ENCODE results near the gene SERPINA12. TPM values are rescaled to one million over a fixed set of nuclear protein-coding genes. Genes with fewer than 3 reads are reported as not detected.

The SERPINA12 gene
- total and polyA plus RNA-seq, 4 donors = 0.28 TPM; not detected in 3

DNA sequence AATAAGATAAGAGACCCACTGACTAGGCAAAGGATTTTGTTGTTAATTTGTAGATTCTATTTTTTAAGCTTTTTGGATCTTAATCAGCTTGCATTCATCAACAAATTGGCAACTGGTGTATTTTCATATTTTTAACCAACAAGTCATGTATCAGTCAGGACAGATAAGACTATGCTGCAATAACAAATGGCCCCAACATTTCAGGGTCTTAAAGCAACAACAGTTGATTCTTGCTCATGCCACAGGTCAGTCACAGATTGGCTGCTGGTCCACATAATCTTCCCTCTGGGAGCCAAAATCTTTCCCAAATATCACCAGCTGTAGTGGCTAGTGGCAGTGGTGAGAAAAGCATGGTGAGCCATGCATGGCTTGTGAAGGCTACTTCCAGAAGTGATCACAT is 21.9 kb upstream of the SERPINA12 start (continued):
- no peak for TF ChIP-seq ZBTB33 (IDR thresholded peaks at IDR 0.05)
- TF ChIP-seq, protein P1, sequence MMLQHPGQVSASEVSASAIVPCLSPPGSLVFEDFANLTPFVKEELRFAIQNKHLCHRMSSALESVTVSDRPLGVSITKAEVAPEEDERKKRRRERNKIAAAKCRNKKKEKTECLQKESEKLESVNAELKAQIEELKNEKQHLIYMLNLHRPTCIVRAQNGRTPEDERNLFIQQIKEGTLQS (IDR thresholded peaks at IDR 0.05) = no peak
- no peak for TF ChIP-seq EGR1 (IDR thresholded peaks at IDR 0.05; ENCODE audit: low read depth in 2 of 2)

- H3K27ac ChIP-seq (ENCODE audit: low read depth in 1 of 2, low read length in 2 of 2) = no peak overlapping the region
- no peaks in the 10 kb centered on the region for H3K27me3 ChIP-seq (ENCODE audit: control insufficient read depth in 4 of 4, insufficient read depth in 4 of 4, low read length in 3 of 4)
- TF ChIP-seq JUND (IDR thresholded peaks at IDR 0.05) = no peak
- H3K9ac ChIP-seq (ENCODE audit: low read depth in 1 of 2, low read length in 2 of 2) = no peak overlapping the region
- H3K9me3 ChIP-seq (ENCODE audit: control insufficient read depth in 4 of 4, low read length in 3 of 4) = no peaks in the 10 kb centered on the region
- WGBS = 81% methylated on average over 3 of the region's 3 CpGs
- no peak for DNase-seq (ENCODE audit: low spot score)
- peaks cover 7 to 19% (median 17%) of the 10 kb centered on the region in 4 donors for H3K4me1 ChIP-seq (ENCODE audit: control insufficient read depth in 4 of 4, insufficient read depth in 4 of 4, low read length in 3 of 4)
- no peak overlapping the region for H3K4me3 ChIP-seq (ENCODE audit: low read depth in 1 of 3, low read length in 3 of 3)
- no peaks in the 10 kb centered on the region for H3K36me3 ChIP-seq (ENCODE audit: control insufficient read depth in 4 of 4, insufficient read depth in 3 of 4, low read depth in 1 of 4, low read length in 3 of 4)
These were observed 14.8 kb upstream of the SERPINA12 start for GRCh38 chr14:94524093-94524492.

GRCh38 chr14:94523265-94523664 is 14.0 kb upstream of the SERPINA12 start:
- TF ChIP-seq EGR1 (IDR thresholded peaks at IDR 0.05; ENCODE audit: low read depth in 2 of 2) = no peak
- no peak for TF ChIP-seq ZBTB33 (IDR thresholded peaks at IDR 0.05)
- TF ChIP-seq REST (IDR thresholded peaks at IDR 0.05) = no peak
- TF ChIP-seq NR2F2 (IDR thresholded peaks at IDR 0.05) = no peak
- TF ChIP-seq JUND (IDR thresholded peaks at IDR 0.05) = no peak
- TF ChIP-seq TAF1 (conservative IDR thresholded peaks at IDR 0.05) = no peak
- TF ChIP-seq SP1 (IDR thresholded peaks at IDR 0.05) = no peak
- TF ChIP-seq FOXA1 (IDR thresholded peaks at IDR 0.05) = no peak
- no peak for TF ChIP-seq RXRA (IDR thresholded peaks at IDR 0.05)
- TF ChIP-seq, protein P2, sequence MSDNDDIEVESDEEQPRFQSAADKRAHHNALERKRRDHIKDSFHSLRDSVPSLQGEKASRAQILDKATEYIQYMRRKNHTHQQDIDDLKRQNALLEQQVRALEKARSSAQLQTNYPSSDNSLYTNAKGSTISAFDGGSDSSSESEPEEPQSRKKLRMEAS (IDR thresholded peaks at IDR 0.05) = no peak
- TF ChIP-seq HNF4G (IDR thresholded peaks at IDR 0.05) = no peak
- TF ChIP-seq, protein P1 (IDR thresholded peaks at IDR 0.05) = no peak
- TF ChIP-seq GABPA (IDR thresholded peaks at IDR 0.05 in 1 of 2, conservative IDR thresholded peaks at IDR 0.05 in 1 of 2) = no peak
- TF ChIP-seq YY1 (IDR thresholded peaks at IDR 0.05) = no peak
- TF ChIP-seq FOXA2 (IDR thresholded peaks at IDR 0.05) = no peak
- TF ChIP-seq, protein P3, sequence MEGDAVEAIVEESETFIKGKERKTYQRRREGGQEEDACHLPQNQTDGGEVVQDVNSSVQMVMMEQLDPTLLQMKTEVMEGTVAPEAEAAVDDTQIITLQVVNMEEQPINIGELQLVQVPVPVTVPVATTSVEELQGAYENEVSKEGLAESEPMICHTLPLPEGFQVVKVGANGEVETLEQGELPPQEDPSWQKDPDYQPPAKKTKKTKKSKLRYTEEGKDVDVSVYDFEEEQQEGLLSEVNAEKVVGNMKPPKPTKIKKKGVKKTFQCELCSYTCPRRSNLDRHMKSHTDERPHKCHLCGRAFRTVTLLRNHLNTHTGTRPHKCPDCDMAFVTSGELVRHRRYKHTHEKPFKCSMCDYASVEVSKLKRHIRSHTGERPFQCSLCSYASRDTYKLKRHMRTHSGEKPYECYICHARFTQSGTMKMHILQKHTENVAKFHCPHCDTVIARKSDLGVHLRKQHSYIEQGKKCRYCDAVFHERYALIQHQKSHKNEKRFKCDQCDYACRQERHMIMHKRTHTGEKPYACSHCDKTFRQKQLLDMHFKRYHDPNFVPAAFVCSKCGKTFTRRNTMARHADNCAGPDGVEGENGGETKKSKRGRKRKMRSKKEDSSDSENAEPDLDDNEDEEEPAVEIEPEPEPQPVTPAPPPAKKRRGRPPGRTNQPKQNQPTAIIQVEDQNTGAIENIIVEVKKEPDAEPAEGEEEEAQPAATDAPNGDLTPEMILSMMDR (IDR thresholded peaks at IDR 0.05; ENCODE audit: low read depth, low read length, missing input control) = no peak
- no peak for TF ChIP-seq HNF4A (conservative IDR thresholded peaks at IDR 0.05)
- TF ChIP-seq RAD21 (IDR thresholded peaks at IDR 0.05) = no peak
- peaks cover 7 to 23% (median 18%) of the 10 kb centered on the region in 4 donors for H3K4me1 ChIP-seq (ENCODE audit: control insufficient read depth in 4 of 4, insufficient read depth in 4 of 4, low read length in 3 of 4)
- H3K9ac ChIP-seq (ENCODE audit: low read depth in 1 of 2, low read length in 2 of 2) = no peak overlapping the region
- no peaks in the 10 kb centered on the region for H3K27me3 ChIP-seq (ENCODE audit: control insufficient read depth in 4 of 4, insufficient read depth in 4 of 4, low read length in 3 of 4)
- H3K9me3 ChIP-seq (ENCODE audit: control insufficient read depth in 4 of 4, low read length in 3 of 4) = no peaks in the 10 kb centered on the region
- H3K4me3 ChIP-seq (ENCODE audit: low read depth in 1 of 3, low read length in 3 of 3) = no peak overlapping the region
- no peaks in the 10 kb centered on the region for H3K36me3 ChIP-seq (ENCODE audit: control insufficient read depth in 4 of 4, insufficient read depth in 3 of 4, low read depth in 1 of 4, low read length in 3 of 4)
- no peak for DNase-seq (ENCODE audit: low spot score)
- H3K27ac ChIP-seq (ENCODE audit: low read depth in 1 of 2, low read length in 2 of 2) = no peak overlapping the region
- WGBS = 94% methylated on average over 8 of the region's 8 CpGs
